ENCODE data around the gene C1orf21. TPM values are rescaled to one million over a fixed set of nuclear protein-coding genes. Genes with fewer than 3 reads are reported as not detected.
A peak's percentile ranks its signal among the peaks of the same experiment; 100 is the strongest.

The C1orf21 gene
- total and polyA plus RNA-seq, 2 donors (not counting 1 experiment from before 2014, with no cell fraction given) = under 0.01 to 0.32 TPM

GRCh38 chr1:184661801-184662200, 275.0 kb downstream of the C1orf21 start:
- Histone ChIP-seq H3K27me3 (replicated peaks in 1 of 4; ENCODE audit: control extremely low read depth in 1 of 4, control insufficient read depth in 3 of 4, insufficient read depth in 4 of 4, low read length in 3 of 4) (peaks cover 0 to 14% (median 1%) of the 10 kb centered on the region in 4 experiments), H3K9ac (ENCODE audit: low read length) (no peak overlapping the region), H3K27ac (ENCODE audit: low read length in 2 of 2) (no peak overlapping the region), H3K36me3 (replicated peaks in 1 of 2; ENCODE audit: control extremely low read depth in 1 of 2, control insufficient read depth in 1 of 2, extremely low read depth in 1 of 2, insufficient read depth in 2 of 2, low read length in 1 of 2) (no peaks in the 10 kb centered on the region), H3K79me2 (ENCODE audit: control insufficient read depth, insufficient read depth, low read length) (no peaks in the 10 kb centered on the region), H3K9me3 (ENCODE audit: control extremely low read depth in 1 of 3, control insufficient read depth in 2 of 3, insufficient read depth in 1 of 3, low read length in 2 of 3) (no peaks in the 10 kb centered on the region), H3K4me1 (ENCODE audit: control insufficient read depth in 2 of 2, insufficient read depth in 2 of 2, low read length in 2 of 2) (peaks cover 0 to 6% of the 10 kb centered on the region in 2 donors), H3K4me3 (ENCODE audit: control extremely low read depth in 1 of 5, extremely low read depth in 1 of 5, insufficient read depth in 1 of 5, low read depth in 2 of 5, low read length in 4 of 5) (no peak overlapping the region), H3K4me2 (replicated peaks; ENCODE audit: low read depth, low read length, poor library complexity, severe bottlenecking) (no peak overlapping the region), H4K20me1 (ENCODE audit: control insufficient read depth, insufficient read depth, low read length, poor library complexity, severe bottlenecking) (no peaks in the 10 kb centered on the region), H2AFZ (ENCODE audit: insufficient read depth, low read depth, low read length, poor library complexity, severe bottlenecking) (no peak overlapping the region)
- ChIA-PET POLR2A (no interaction called here), CTCF (interaction anchor here (0.7 kb wide), 1 partner anchor 16 kb away, joined by 3 read pairs; no protein-coding TSS in a partner anchor)
- Mint-ChIP-seq H3K27ac (no peak overlapping the region), H3K9me3 (ENCODE audit: insufficient read depth) (no peaks in the 10 kb centered on the region), H3K4me3 (no peak overlapping the region), H3K27me3 (peaks cover 19% of the 10 kb centered on the region), H3K4me1 (peaks cover 3% of the 10 kb centered on the region)
- intact Hi-C loops (cut with micrococcal nuclease) = no loop called here
- TF ChIP-seq, protein P1, sequence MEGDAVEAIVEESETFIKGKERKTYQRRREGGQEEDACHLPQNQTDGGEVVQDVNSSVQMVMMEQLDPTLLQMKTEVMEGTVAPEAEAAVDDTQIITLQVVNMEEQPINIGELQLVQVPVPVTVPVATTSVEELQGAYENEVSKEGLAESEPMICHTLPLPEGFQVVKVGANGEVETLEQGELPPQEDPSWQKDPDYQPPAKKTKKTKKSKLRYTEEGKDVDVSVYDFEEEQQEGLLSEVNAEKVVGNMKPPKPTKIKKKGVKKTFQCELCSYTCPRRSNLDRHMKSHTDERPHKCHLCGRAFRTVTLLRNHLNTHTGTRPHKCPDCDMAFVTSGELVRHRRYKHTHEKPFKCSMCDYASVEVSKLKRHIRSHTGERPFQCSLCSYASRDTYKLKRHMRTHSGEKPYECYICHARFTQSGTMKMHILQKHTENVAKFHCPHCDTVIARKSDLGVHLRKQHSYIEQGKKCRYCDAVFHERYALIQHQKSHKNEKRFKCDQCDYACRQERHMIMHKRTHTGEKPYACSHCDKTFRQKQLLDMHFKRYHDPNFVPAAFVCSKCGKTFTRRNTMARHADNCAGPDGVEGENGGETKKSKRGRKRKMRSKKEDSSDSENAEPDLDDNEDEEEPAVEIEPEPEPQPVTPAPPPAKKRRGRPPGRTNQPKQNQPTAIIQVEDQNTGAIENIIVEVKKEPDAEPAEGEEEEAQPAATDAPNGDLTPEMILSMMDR (IDR thresholded peaks at IDR 0.05) = no peak
- no peak for TF ChIP-seq EZH2 (IDR thresholded peaks at IDR 0.05; ENCODE audit: borderline replicate concordance, insufficient read depth, low read depth, low read length, poor library complexity, severe bottlenecking)
- ATAC-seq (ENCODE audit: low read depth) (no peak), DNase-seq (no peak)
- 0% methylated on average over 1 of the region's 1 CpG for WGBS (ENCODE audit: insufficient coverage)

DNA sequence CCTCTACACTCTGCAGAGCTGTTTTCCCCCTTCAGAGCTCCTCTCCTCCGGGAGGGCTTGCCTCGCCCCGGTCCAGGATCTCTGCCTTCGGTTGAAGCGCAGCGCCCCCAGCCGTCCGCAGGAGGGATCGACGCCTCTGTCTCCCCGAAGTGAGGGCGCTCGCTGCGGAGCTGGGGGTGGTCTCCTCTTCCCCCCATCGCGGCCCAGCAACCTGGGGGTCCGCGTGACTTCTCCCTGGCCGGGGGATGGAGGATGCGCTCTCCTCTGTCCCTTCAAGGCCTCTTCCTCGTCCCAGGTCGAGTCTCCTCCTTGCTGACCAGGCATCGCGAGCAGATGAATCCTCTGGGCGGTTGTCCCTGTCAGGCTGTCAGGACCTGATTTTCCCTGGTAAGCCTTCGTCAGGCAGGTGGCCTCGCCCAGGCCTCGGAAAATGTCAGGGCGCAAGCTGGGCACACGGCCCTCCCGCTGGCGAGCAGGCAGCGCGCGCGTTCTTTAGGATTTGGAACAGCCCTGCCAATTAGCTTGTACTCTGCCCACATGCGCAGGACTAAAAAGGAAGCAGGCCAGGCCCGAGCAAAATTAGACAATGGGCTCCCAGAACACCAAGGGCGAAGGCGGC, 277.3 kb downstream of the C1orf21 start:
- ATAC-seq (ENCODE audit: low read depth) (no peak), DNase-seq (peak; percentile 20)
- Histone ChIP-seq H4K20me1 (ENCODE audit: control insufficient read depth, insufficient read depth, low read length, poor library complexity, severe bottlenecking) (no peaks in the 10 kb centered on the region), H3K9me3 (ENCODE audit: control extremely low read depth in 1 of 3, control insufficient read depth in 2 of 3, insufficient read depth in 1 of 3, low read length in 2 of 3) (no peaks in the 10 kb centered on the region), H3K9ac (ENCODE audit: low read length) (no peak overlapping the region), H3K4me1 (ENCODE audit: control insufficient read depth in 2 of 2, insufficient read depth in 2 of 2, low read length in 2 of 2) (peaks cover 0 to 6% of the 10 kb centered on the region in 2 donors), H2AFZ (ENCODE audit: insufficient read depth, low read depth, low read length, poor library complexity, severe bottlenecking) (peak overlapping the region; percentile 10), H3K4me2 (replicated peaks; ENCODE audit: low read depth, low read length, poor library complexity, severe bottlenecking) (peak overlapping the region; percentile 7), H3K4me3 (ENCODE audit: control extremely low read depth in 1 of 5, extremely low read depth in 1 of 5, insufficient read depth in 1 of 5, low read depth in 2 of 5, low read length in 4 of 5) (no peak overlapping the region), H3K36me3 (replicated peaks in 1 of 2; ENCODE audit: control extremely low read depth in 1 of 2, control insufficient read depth in 1 of 2, extremely low read depth in 1 of 2, insufficient read depth in 2 of 2, low read length in 1 of 2) (no peaks in the 10 kb centered on the region), H3K27me3 (replicated peaks in 1 of 4; ENCODE audit: control extremely low read depth in 1 of 4, control insufficient read depth in 3 of 4, insufficient read depth in 4 of 4, low read length in 3 of 4) (peaks cover 0 to 14% (median 1%) of the 10 kb centered on the region in 4 experiments), H3K27ac (ENCODE audit: low read length in 2 of 2) (no peak overlapping the region), H3K79me2 (ENCODE audit: control insufficient read depth, insufficient read depth, low read length) (no peaks in the 10 kb centered on the region)
- Mint-ChIP-seq H3K27me3 (peaks cover 19% of the 10 kb centered on the region), H3K4me3 (no peak overlapping the region), H3K27ac (no peak overlapping the region), H3K4me1 (peaks cover 3% of the 10 kb centered on the region), H3K9me3 (ENCODE audit: insufficient read depth) (no peaks in the 10 kb centered on the region)
- WGBS (ENCODE audit: insufficient coverage) = 25% methylated on average over 39 of the region's 40 CpGs
- CTCF ChIA-PET = interaction anchor here (0.6 kb wide), 1 partner anchor 835 kb away, joined by 3 read pairs; no protein-coding TSS in a partner anchor
- POLR2A ChIA-PET = interaction anchor here (0.6 kb wide), 1 partner anchor 851 kb away, joined by 3 read pairs; no protein-coding TSS in a partner anchor
- intact Hi-C loops (cut with micrococcal nuclease) = no loop called here
- TF ChIP-seq, protein P1 (IDR thresholded peaks at IDR 0.05) = peak; percentile 54
- no peak for TF ChIP-seq EZH2 (IDR thresholded peaks at IDR 0.05; ENCODE audit: borderline replicate concordance, insufficient read depth, low read depth, low read length, poor library complexity, severe bottlenecking)
